Kidney capillary endothelial cell (primary cell): Measurements from ENCODE around the gene HOXA9.

Experiments used
- DNase-seq: peaks from one replicate; pipeline ENCODE4 v3.0.0-alpha.2; 2018; ENCODE audit warnings: low spot score

Gene HOXA9

GRCh38 chr7:27165089-27165995, at the start of gene HOXA9:
TSS of gene HOXA9 (minus strand) at chr7:27165537. CDS start at chr7:27165457, 80 bp downstream.
- peak; percentile 90 for DNase-seq

DNA sequence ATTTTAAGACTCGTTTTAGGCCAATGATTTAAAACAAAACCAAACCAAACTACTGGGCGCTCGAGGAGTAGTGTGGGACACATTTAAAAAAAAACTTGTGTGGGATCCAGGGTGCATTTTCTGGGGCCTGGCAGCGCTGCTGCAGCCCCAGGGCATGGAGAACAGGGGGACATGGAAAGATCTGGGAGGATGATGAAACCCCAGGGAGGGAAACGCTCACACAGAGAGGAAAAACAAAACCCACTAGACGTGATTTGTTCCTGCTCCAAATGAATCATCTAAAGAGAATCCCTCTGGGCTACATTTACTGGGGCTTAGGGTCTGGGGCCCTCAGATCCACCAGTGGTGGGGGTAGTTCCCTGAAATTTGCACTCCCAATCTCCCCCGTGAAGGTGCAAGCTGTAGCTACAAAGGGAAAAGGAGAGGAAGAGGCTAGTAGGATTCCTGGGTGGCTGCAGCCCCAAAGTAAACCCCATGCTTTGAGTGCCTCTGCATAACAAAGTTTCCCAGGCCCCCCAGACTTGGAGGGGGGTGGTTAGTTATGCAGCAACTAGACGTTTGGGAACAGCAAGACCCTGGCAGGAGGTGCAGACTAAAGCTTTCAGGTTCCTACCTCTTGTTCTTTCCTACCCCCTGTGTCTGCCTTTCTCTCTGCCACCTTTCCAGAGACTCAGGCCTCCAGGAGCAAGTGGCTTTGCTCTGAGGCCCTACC, 49.1 kb upstream of the HOXA9 start:
- no peak for DNase-seq

DNA sequence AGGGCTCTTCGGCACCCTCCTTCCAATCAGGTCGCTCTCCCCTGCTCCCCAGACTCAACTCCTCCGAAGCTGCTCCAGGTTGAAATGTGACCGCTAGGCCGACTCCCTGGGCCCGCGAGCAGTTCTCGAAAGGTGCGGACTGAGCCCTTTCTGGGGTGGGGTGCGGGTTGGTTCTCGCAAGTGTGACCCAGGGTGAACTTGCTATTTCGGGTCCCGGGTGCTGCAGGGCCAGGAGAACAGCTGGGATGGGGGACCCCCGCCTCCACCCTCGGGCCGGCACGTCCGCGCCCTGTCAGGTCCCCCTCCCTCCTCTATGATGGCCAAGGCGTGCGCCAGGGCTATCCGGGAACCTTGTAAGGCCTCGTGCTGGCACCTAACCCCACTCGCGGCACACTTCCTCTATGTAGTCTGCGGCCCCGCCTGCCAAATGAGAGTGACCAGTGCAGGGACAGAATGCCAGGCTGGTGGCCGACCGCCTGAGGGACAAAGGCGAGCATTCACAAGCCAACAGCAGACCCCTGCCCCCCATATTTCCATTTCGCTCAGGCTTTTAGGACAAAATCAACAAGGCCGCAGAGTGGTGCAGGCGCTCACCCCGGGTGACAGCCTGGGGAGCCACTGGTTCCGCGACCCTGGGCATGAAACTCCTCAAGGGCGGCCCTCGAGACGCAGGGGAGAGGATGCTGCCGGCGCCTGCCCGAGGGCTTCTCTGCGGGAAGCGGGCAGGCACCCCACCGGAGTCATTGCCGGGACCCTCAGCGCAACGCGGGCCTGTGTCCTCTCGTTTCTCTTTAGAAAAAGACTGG, 48.3 kb upstream of the HOXA9 start:
- DNase-seq = no peak

GRCh38 chr7:27212497-27213432, 47.4 kb upstream of the HOXA9 start:
- no peak for DNase-seq

DNA sequence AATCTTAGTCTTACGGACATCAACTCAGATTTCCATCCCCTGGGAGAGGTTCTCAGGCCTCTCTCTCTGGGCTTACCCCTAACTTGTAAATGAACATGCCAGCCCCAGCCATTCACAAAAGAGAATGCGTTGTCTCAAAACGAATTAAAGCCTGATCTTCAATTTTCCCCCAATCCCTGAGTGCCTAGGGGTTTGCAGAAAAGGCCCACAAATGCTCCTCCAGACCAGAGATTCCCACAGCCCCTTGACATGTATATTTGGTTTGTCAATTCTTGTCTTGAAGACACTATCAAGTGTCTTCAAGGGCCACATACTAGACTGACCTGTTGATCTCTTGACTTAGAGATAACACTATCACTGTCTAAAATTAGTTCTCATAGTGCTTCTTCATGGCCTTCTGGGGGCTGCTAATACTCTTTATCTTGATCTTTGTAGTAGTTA, 46.4 kb upstream of the HOXA9 start:
- no peak for DNase-seq

- no peak for DNase-seq
Measured at GRCh38 chr7:27211084-27211446, 45.7 kb upstream of the HOXA9 start.

GRCh38 chr7:27210441-27211083, 45.2 kb upstream of the HOXA9 start:
- peak; percentile 55 for DNase-seq

GRCh38 chr7:27209933-27210440, 44.6 kb upstream of the HOXA9 start:
- no peak for DNase-seq

DNA sequence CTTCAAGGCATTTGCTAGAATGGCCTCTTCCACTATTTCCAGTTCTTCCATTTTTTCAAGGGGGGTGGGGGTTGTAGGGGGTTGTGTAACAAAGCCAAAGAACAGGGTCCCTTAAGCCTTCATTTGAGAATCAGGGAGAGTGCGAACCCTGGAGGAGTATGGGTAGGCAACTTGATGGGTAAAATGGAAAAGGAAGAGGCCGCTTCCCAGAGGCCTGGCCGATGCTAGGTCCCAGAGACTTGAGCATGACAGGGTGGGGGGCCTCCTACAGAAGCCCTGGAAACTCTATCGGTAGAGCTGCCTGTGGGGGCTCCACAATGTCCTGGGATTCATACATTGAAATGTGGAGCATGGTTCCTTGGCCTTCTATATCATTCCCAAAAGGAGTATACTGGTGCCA, 43.7 kb upstream of the HOXA9 start:
- no peak for DNase-seq

- no peak for DNase-seq
Measured at GRCh38 chr7:27207348-27207985, 42.1 kb upstream of the HOXA9 start.

GRCh38 chr7:27205325-27206280, 40.3 kb upstream of the HOXA9 start:
- DNase-seq = no peak

DNA sequence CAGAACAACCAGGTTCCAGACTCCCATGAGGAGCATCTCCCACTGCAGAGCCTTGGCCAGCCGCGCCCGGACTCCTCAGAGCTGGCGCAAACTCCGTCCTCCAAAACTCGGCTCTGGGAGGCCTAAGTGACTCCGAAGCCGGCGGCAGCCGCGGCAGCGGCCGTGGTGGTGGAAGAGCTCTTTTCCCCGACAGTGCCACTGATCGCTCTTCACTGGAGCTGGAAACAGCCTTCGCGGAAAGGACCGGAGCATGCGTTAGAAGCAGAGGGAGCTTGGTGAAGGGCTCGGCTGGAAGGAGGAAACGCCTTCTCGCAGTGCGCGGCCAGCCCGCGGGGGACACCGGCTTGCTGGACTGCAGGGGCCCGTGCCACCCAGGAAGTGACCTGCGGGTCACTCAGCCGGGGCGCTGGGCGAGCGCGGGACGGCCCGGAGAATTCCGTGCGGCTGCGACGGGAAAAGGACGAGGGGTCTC, 39.5 kb upstream of the HOXA9 start:
- DNase-seq = no peak

- DNase-seq = no peak
Measured at GRCh38 chr7:27203964-27204594, 38.7 kb upstream of the HOXA9 start.

DNA sequence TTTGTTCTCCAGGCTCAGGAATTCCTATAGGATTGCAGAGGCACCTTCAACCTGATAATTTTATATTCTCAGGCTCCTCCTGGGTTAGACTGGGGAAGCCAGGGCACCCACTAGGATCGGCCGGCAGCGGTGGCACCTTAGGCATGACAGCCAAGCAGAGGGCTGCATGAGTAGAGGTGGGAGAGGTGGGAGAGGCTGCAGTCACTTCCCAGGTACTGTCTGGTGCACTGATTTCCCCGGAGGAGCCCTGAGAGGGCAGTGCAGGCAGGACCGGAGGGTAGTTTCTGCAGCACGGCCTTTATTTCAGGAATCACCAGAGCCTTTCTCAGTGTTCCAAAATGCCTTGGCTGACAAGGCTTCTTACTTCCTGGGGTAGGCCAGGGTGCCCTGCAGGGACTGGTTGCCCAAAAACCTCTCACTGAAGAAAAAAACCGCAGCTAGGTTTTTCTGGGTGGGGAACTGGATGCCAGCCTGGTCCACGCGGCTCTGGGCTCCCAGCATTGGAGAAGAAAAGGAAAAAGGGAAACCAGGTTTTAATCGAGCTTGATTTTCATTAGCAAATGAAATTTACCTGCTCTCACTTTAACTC, 38.1 kb upstream of the HOXA9 start:
- DNase-seq = no peak

DNA sequence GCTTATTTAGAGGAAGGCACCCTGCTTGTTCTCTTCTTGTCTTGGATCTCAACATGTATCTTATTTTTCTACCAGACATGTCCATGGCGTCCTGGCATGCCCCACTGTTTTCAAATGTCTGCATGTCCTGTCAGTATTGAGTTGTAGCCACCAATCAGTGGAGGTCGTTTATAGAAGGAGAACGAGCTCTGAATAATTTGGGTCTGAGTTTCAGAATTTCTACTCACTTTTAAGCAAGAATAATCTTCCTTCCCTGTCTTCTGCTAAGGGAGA, 37.5 kb upstream of the HOXA9 start:
- DNase-seq = no peak

GRCh38 chr7:27202018-27202861, 36.9 kb upstream of the HOXA9 start:
- DNase-seq = no peak

DNA sequence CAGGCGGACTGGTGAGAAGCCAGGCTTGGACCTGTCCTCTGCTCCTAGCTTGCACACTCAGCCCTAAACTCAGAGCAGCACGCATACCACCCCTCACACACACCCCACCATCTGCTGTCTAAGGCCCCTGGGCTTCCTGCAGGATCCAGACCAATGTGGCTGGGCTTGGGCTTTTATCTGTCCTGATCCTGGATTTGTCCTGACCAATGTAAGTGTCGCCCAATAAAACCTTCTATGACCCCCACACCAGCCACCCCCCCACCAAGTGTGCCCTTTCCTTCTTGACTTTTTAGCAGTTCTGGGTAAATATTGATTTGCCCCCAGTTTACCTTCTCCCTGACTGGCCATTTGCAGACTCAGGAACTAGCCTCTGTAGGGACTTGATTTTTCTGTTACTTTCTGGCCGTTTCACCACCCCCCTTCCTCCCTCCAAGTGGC, 36.3 kb upstream of the HOXA9 start:
- no peak for DNase-seq
